H1 (cell line): ENCODE data around the gene DAZAP2. TPM values are rescaled to one million over a fixed set of nuclear protein-coding genes. Genes with fewer than 3 reads are reported as not detected.

Experiments used
- CTCF ChIA-PET: fragments of 300-600 bp; sonication (Branson Sonifier 250); formaldehyde crosslinking; loops from one replicate; lab custom pipeline; 2021; ENCODE audit not compliant: partially characterized antibody; lab: Charles Lee
- POLR2A ChIA-PET: fragments of 300-600 bp; sonication (Branson Sonifier 250); formaldehyde crosslinking; loops from one replicate; lab custom pipeline; 2021; ENCODE audit warnings: inconsistent platforms; ENCODE audit not compliant: partially characterized antibody; lab: Charles Lee
- DNase-seq, 2 experiments: peaks; one replicate each; pipeline versions ENCODE4 v3.0.0 to v3.0.0-alpha.2; 2010 to 2022; ENCODE audit warnings: low spot score in 2 of 2, low read depth in 1 of 2, mixed read lengths in 1 of 2
- FAIRE-seq: peaks from 2 replicates; lab custom pipeline; 2011; peaks lifted over from hg19 to GRCh38; lab: Jason Lieb, UNC
- H2AFZ ChIP-seq: 2 replicates; pipeline ENCODE4 v1.8.1; 2012; ENCODE audit warnings: low read length, inconsistent platforms
- H2AK5ac ChIP-seq: 2 replicates; pipeline ENCODE4 v1.6.1; 2013; ENCODE audit warnings: low read depth, low read length
- H2BK120ac ChIP-seq: replicated peaks from 2 replicates; pipeline ENCODE3; 2013; ENCODE audit warnings: low read depth, low read length, inconsistent platforms
- H2BK12ac ChIP-seq: 2 replicates; pipeline ENCODE4 v1.6.1; 2013; ENCODE audit warnings: low read depth, low read length
- H2BK15ac ChIP-seq: 2 replicates; pipeline ENCODE4 v1.6.1; 2013; ENCODE audit warnings: low read length
- H2BK20ac ChIP-seq: 2 replicates; pipeline ENCODE4 v1.6.1; 2013; ENCODE audit warnings: low read length
- H2BK5ac ChIP-seq: 2 replicates; pipeline ENCODE4 v1.6.1; 2013; ENCODE audit warnings: low read depth, low read length
- H3K14ac ChIP-seq: 2 replicates; pipeline ENCODE4 v1.6.1; 2013; ENCODE audit warnings: inconsistent platforms; ENCODE audit not compliant: insufficient read length
- H3K18ac ChIP-seq: 2 replicates; pipeline ENCODE4 v1.6.1; 2013; ENCODE audit warnings: low read length; ENCODE audit errors: extremely low read depth
- H3K23ac ChIP-seq: 2 replicates; pipeline ENCODE4 v1.6.1; 2013; ENCODE audit warnings: inconsistent platforms; ENCODE audit not compliant: insufficient read length
- H3K23me2 ChIP-seq: 2 replicates; pipeline ENCODE4 v1.6.1; 2013; ENCODE audit warnings: low read depth, low read length
- H3K27ac ChIP-seq: 2 replicates; pipeline ENCODE4 v1.6.1; 2011; ENCODE audit warnings: low read depth, low read length, inconsistent platforms
- H3K27me3 ChIP-seq, 4 experiments: replicated peaks in 1 of 4; 1 replicate in 1 of 4; 2 replicates in 3 of 4; pipeline versions ENCODE4 v1.6.1 to v1.8.1; 2011 to 2013; ENCODE audit warnings: low read length in 3 of 4, mild to moderate bottlenecking in 3 of 4, inconsistent platforms in 2 of 4, mixed read lengths in 2 of 4, moderate library complexity in 1 of 4; ENCODE audit not compliant: control insufficient read depth in 3 of 4, insufficient read depth in 3 of 4; ENCODE audit errors: extremely low read depth in 1 of 4
- H3K36me3 ChIP-seq, 4 experiments: 2 replicates each; pipeline versions ENCODE4 v1.6.1 to v1.8.1; 2011 to 2013; ENCODE audit warnings: mild to moderate bottlenecking in 4 of 4, low read length in 3 of 4, moderate library complexity in 2 of 4, control low read depth in 1 of 4, inconsistent platforms in 1 of 4; ENCODE audit not compliant: insufficient read depth in 4 of 4, control insufficient read depth in 2 of 4
- H3K4ac ChIP-seq: replicated peaks from 2 replicates; pipeline ENCODE3; 2013; ENCODE audit warnings: low read length, low read depth, mixed read lengths, inconsistent platforms; ENCODE audit not compliant: insufficient read length
- H3K4me1 ChIP-seq, 4 experiments: replicated peaks in 1 of 4; 1 replicate in 1 of 4; 2 replicates in 3 of 4; pipeline versions ENCODE4 v1.6.1 to v1.8.1; 2011 to 2013; ENCODE audit warnings: low read length in 3 of 4, inconsistent platforms in 2 of 4, mixed read lengths in 1 of 4; ENCODE audit not compliant: insufficient read depth in 4 of 4, control insufficient read depth in 3 of 4
- H3K4me2 ChIP-seq, 2 experiments: 2 replicates each; pipeline versions ENCODE4 v1.6.1 to v1.8.1; 2011 to 2013; ENCODE audit warnings: low read depth in 2 of 2, low read length in 2 of 2, control low read depth in 1 of 2, inconsistent platforms in 1 of 2, mild to moderate bottlenecking in 1 of 2; ENCODE audit not compliant: insufficient read depth in 1 of 2
- H3K4me3 ChIP-seq, 4 experiments: fragments of 200-600, 300-600 bp in 1 of 4; sonication (generic), shearing (Covaris generic), sonication (Bioruptor Twin) in 1 of 4; 2 replicates each; pipeline versions ENCODE4 v1.5.1 to v1.8.1; 2011 to 2016; ENCODE audit warnings: low read length in 4 of 4, low read depth in 3 of 4, control low read depth in 2 of 4, inconsistent platforms in 2 of 4, mild to moderate bottlenecking in 2 of 4, mixed read lengths in 1 of 4, moderate library complexity in 1 of 4; ENCODE audit not compliant: insufficient read depth in 2 of 4; ENCODE audit errors: extremely low read depth in 1 of 4
- H3K56ac ChIP-seq: replicated peaks from 2 replicates; pipeline ENCODE3; 2013; ENCODE audit warnings: low read depth, mild to moderate bottlenecking, mixed read lengths, low read length, inconsistent platforms; ENCODE audit not compliant: insufficient read length
- H3K79me1 ChIP-seq: 2 replicates; pipeline ENCODE4 v1.6.1; 2013; ENCODE audit warnings: low read depth, low read length, control low read depth
- H3K79me2 ChIP-seq, 2 experiments: 2 replicates each; pipeline versions ENCODE4 v1.6.1 to v1.8.1; 2012 to 2013; ENCODE audit warnings: low read length in 2 of 2, mild to moderate bottlenecking in 2 of 2, inconsistent platforms in 1 of 2; ENCODE audit not compliant: insufficient read depth in 2 of 2, control insufficient read depth in 1 of 2
- H3K9ac ChIP-seq, 4 experiments: replicated peaks in 1 of 4; 1 replicate in 1 of 4; 2 replicates in 3 of 4; pipeline versions ENCODE4 v1.6.1 to v1.8.1; 2011 to 2013; ENCODE audit warnings: low read depth in 3 of 4, low read length in 3 of 4, control low read depth in 2 of 4, mild to moderate bottlenecking in 2 of 4, moderate library complexity in 2 of 4, inconsistent platforms in 1 of 4; ENCODE audit errors: extremely low read depth in 1 of 4
- H3K9me3 ChIP-seq, 2 experiments: 2 replicates each; pipeline versions ENCODE4 v1.6.1 to v1.8.1; 2012 to 2013; ENCODE audit warnings: mild to moderate bottlenecking in 2 of 2, moderate library complexity in 2 of 2, control low read depth in 1 of 2, inconsistent platforms in 1 of 2, low read depth in 1 of 2, low read length in 1 of 2, mixed read lengths in 1 of 2; ENCODE audit not compliant: insufficient read depth in 2 of 2
- H4K20me1 ChIP-seq, 2 experiments: replicated peaks in 1 of 2; 2 replicates each; pipeline versions ENCODE3 to v1.8.1; 2011 to 2013; ENCODE audit warnings: inconsistent platforms in 2 of 2, low read length in 2 of 2, mild to moderate bottlenecking in 1 of 2; ENCODE audit not compliant: insufficient read depth in 2 of 2, control insufficient read depth in 1 of 2
- H4K5ac ChIP-seq: 2 replicates; pipeline ENCODE4 v1.6.1; 2013; ENCODE audit warnings: low read length, low read depth, mixed read lengths, inconsistent platforms; ENCODE audit not compliant: insufficient read length
- H4K8ac ChIP-seq: 2 replicates; pipeline ENCODE4 v1.8.0; 2013; ENCODE audit warnings: mild to moderate bottlenecking, moderate library complexity, low read length, inconsistent platforms; ENCODE audit not compliant: insufficient read depth; ENCODE audit errors: extremely low read depth
- H4K91ac ChIP-seq: replicated peaks from 2 replicates; pipeline ENCODE3; 2013; ENCODE audit warnings: low read length, mixed read lengths, inconsistent platforms; ENCODE audit not compliant: insufficient read length
- ASH2L ChIP-seq: fragments of 200-600, 300-600 bp; sonication (generic); IDR thresholded peaks from one replicate; pipeline ENCODE4 v1.7.1; 2017; ENCODE audit warnings: low read length
- CBX8 ChIP-seq: fragments of 300-800, 300-1000 bp; sonication (generic); IDR thresholded peaks from 2 replicates; pipeline ENCODE4 v1.7.1; 2016; ENCODE audit warnings: low read depth, low read length, borderline replicate concordance
- CTCF ChIP-seq, 3 experiments: IDR thresholded peaks; 1 replicate in 2 of 3; 2 replicates in 1 of 3; pipeline versions ENCODE4 v1.5.1 to v1.6.1; 2011; ENCODE audit warnings: low read length in 3 of 3, mild to moderate bottlenecking in 3 of 3, inconsistent platforms in 2 of 3, low read depth in 1 of 3, moderate library complexity in 1 of 3; ENCODE audit not compliant: insufficient read depth in 1 of 3; ENCODE audit errors: control extremely low read depth in 1 of 3
- EGR1 ChIP-seq: IDR thresholded peaks from 2 replicates; pipeline ENCODE4 v1.6.1; 2011; ENCODE audit warnings: low read depth, low read length, borderline replicate concordance
- KDM4A ChIP-seq: IDR thresholded peaks from one replicate; pipeline ENCODE4 v1.7.1; 2012; ENCODE audit warnings: low read depth, mild to moderate bottlenecking, moderate library complexity, low read length, inconsistent platforms; ENCODE audit not compliant: severe bottlenecking
- KDM5A ChIP-seq: fragments of 200-600 bp; IDR thresholded peaks from 2 replicates; pipeline ENCODE4 v1.7.1; 2012; ENCODE audit warnings: mild to moderate bottlenecking, low read length, inconsistent platforms, mixed read lengths
- PHF8 ChIP-seq: fragments of 200-600 bp; sonication (generic); conservative IDR thresholded peaks from 2 replicates; pipeline ENCODE4 v1.7.1; 2012; ENCODE audit warnings: low read depth, mild to moderate bottlenecking, inconsistent platforms, low read length, moderate library complexity
- SUZ12 ChIP-seq: fragments of 200-600 bp; sonication (generic); IDR thresholded peaks from 2 replicates; pipeline ENCODE4 v1.6.1; 2012; ENCODE audit warnings: mild to moderate bottlenecking, inconsistent platforms, low read length, moderate library complexity, mixed read lengths
- WGBS, 2 experiments: shearing (Covaris generic) in 1 of 2; methylation state at CpG; one replicate each; pipeline versions ENCODE4 v1.1.6 to v1.1.7; 2013 to 2015; ENCODE audit warnings: low lambda C conversion rate in 2 of 2, mixed read lengths in 2 of 2, inconsistent platforms in 1 of 2, low coverage in 1 of 2, missing lambda C conversion rate in 1 of 2; ENCODE audit not compliant: insufficient replicate concordance in 2 of 2, insufficient coverage in 1 of 2, insufficient read length in 1 of 2; ENCODE audit errors: extremely low coverage in 1 of 2, missing lambda C conversion rate in 1 of 2; 5-methylcytosine and 5-hydroxymethylcytosine counted together
- polyA plus RNA-seq, 7 experiments: library from polyadenylated mRNA; depleted of rRNA in 3 of 7; stranded (reverse) in 5 of 7; unstranded in 2 of 7; fragments of >200 nt in 5 of 7; fragments of 200-250 nt in 2 of 7; gene quantifications; 1 replicate in 5 of 7; 2 replicates in 1 of 7; 4 replicates in 1 of 7; pipeline versions ENCODE4 v1.2.1 to v1.2.3, GENCODE V29; 2011 to 2013; ENCODE audit warnings: missing spikeins in 2 of 7, mixed read lengths in 2 of 7
- total RNA-seq: library from RNA; stranded (reverse); fragmentation: NEBNext Ultra II Directional; extraction: Animal tissue kit (Norgen Biotek cat#: 25700); gene quantifications from 2 replicates; pipeline ENCODE4 v1.2.1, GENCODE V29; 2021

DAZAP2 gene
- total and polyA plus RNA-seq, 2 of the 8 experiments (the other 6 are each of a cell fraction or from before 2014, with no cell fraction given) = 27.1 to 77.2 TPM

GRCh38 chr12:51217133-51217967 lies 21.3 kb upstream of the DAZAP2 start:
- H3K27me3 ChIP-seq = no peaks in the 10 kb centered on the region
- no peak overlapping the region; the same call in 1 of the 2 replicates for H2AFZ ChIP-seq
- peaks cover 0 to 5% of the 10 kb centered on the region in 2 experiments; a peak in 1 of 4 replicates for H3K79me2 ChIP-seq
- no peak overlapping the region for H3K14ac ChIP-seq
- 0 out of 2 replicates have a peak overlapping the region, but pooled peaks have one; percentile 41 for H2BK5ac ChIP-seq
- H3K23me2 ChIP-seq = peaks cover 10% of the 10 kb centered on the region; the same call in 1 of the 2 replicates
- peaks cover 0 to 10% (median 7%) of the 10 kb centered on the region in 4 experiments; a peak in 5 of 7 replicates for H3K4me1 ChIP-seq
- H3K23ac ChIP-seq = no peak overlapping the region
- no peak for FAIRE-seq
- H3K18ac ChIP-seq = no peak overlapping the region
- H4K8ac ChIP-seq = peak overlapping the region; percentile 93
- H3K27ac ChIP-seq = peak overlapping the region; percentile 71; the same call in 1 of the 2 replicates
- ChIA-PET CTCF (interaction anchor here (0.7 to 2.5 kb wide), 14 partner anchors 9 to 389 kb away, joined by 3 to 14 read pairs (median 4); partner anchors contain the start of gene DAZAP2), POLR2A (interaction anchor here (0.6 to 2.6 kb wide), 26 partner anchors 8 to 224 kb away, joined by 3 to 22 read pairs (median 3); partner anchors contain the start of genes CSRNP2, DAZAP2 and TFCP2)
- H2BK120ac ChIP-seq = no peak overlapping the region
- no peak overlapping the region for H2AK5ac ChIP-seq
- H2BK20ac ChIP-seq = no peak overlapping the region
- no peak overlapping the region for H2BK15ac ChIP-seq
- H4K5ac ChIP-seq = peak overlapping the region; percentile 22
- H3K4me2 ChIP-seq = peak overlapping the region; percentile 76 to 78
- no peak overlapping the region for H4K91ac ChIP-seq
- peak overlapping the region; percentile 35 to 67 (median 48); a peak in 5 of 7 replicates for H3K9ac ChIP-seq
- no peak overlapping the region for H2BK12ac ChIP-seq
- no peak overlapping the region for H3K56ac ChIP-seq
- no peaks in the 10 kb centered on the region for H4K20me1 ChIP-seq
- no peaks in the 10 kb centered on the region for H3K9me3 ChIP-seq
- peak overlapping the region; percentile 44 to 85 (median 67) for H3K4me3 ChIP-seq
- H3K79me1 ChIP-seq = no peaks in the 10 kb centered on the region; the same call in 1 of the 2 replicates
- H3K36me3 ChIP-seq = no peaks in the 10 kb centered on the region
- peak in 1 of 2 experiments; percentile 75 for DNase-seq
- H3K4ac ChIP-seq = no peak overlapping the region
- WGBS, 2 experiments = 2% methylated on average over 16 of the region's 81 CpGs; no CpG with 5 or more reads in 1 of the 2 experiments
- TF ChIP-seq CBX8 = no peak
- TF ChIP-seq KDM4A = peak; percentile 55
- TF ChIP-seq KDM5A = no peak
- TF ChIP-seq ASH2L = no peak
- TF ChIP-seq PHF8 = peak; percentile 37
- no peak for TF ChIP-seq SUZ12
- no peak for TF ChIP-seq EGR1
- TF ChIP-seq CTCF (IDR thresholded peaks at IDR 0.05; ENCODE audit: control extremely low read depth in 1 of 3, insufficient read depth in 1 of 3, low read depth in 1 of 3, low read length in 3 of 3) = peak; percentile 28 to 38 (median 29); a peak in 3 of 4 replicates
